MM.1S (cell line): ENCODE measurements around the gene PNPLA7.

Experiments used
- DNase-seq: peaks from one replicate; pipeline ENCODE4 v3.0.0-alpha.2; 2015
- H2AFZ ChIP-seq: fragments of 300-600 bp; sonication (generic); 2 replicates; pipeline ENCODE4 v1.6.0; 2016; ENCODE audit warnings: antibody characterized with exemption, low read length
- H3F3A ChIP-seq: fragments of 300-600 bp; sonication (generic); 2 replicates; pipeline ENCODE4 v1.6.1; 2016; ENCODE audit warnings: mild to moderate bottlenecking, antibody characterized with exemption, low read length, moderate library complexity, mixed read lengths; ENCODE audit not compliant: insufficient read depth
- H3K27ac ChIP-seq: fragments of 300-600 bp; sonication (generic); 2 replicates; pipeline ENCODE4 v1.5.1; 2016; ENCODE audit warnings: mild to moderate bottlenecking, low read length
- H3K27me3 ChIP-seq: fragments of 300-600 bp; sonication (generic); replicated peaks from 2 replicates; pipeline ENCODE4 v1.6.0; 2016; ENCODE audit warnings: low read length; ENCODE audit not compliant: insufficient read depth
- H3K36me3 ChIP-seq: fragments of 300-600 bp; sonication (generic); replicated peaks from 2 replicates; pipeline ENCODE4 v1.6.1; 2016; ENCODE audit warnings: mild to moderate bottlenecking, low read length, mixed read lengths; ENCODE audit not compliant: insufficient read depth
- H3K4me1 ChIP-seq: fragments of 300-600 bp; sonication (generic); 2 replicates; pipeline ENCODE4 v1.6.1; 2016; ENCODE audit warnings: low read length, mixed read lengths
- H3K4me2 ChIP-seq: fragments of 300-600 bp; sonication (generic); 2 replicates; pipeline ENCODE4 v1.6.0; 2016; ENCODE audit warnings: low read depth, low read length
- H3K4me3 ChIP-seq: fragments of 300-600 bp; sonication (generic); 2 replicates; pipeline ENCODE4 v1.5.1; 2016; ENCODE audit warnings: low read length, mixed read lengths
- H3K79me2 ChIP-seq: fragments of 300-600 bp; sonication (generic); 2 replicates; pipeline ENCODE4 v1.6.1; 2016; ENCODE audit warnings: mixed run types, low read length, mixed read lengths
- H3K9ac ChIP-seq: fragments of 300-600 bp; sonication (generic); 2 replicates; pipeline ENCODE4 v1.6.1; 2016; ENCODE audit warnings: low read length, mixed read lengths
- H3K9me2 ChIP-seq: fragments of 300-600 bp; sonication (generic); replicated peaks from 2 replicates; pipeline ENCODE4 v1.6.1; 2016; ENCODE audit warnings: mild to moderate bottlenecking, low read length, mixed read lengths; ENCODE audit not compliant: insufficient read depth
- H3K9me3 ChIP-seq: fragments of 300-600 bp; sonication (generic); replicated peaks from 2 replicates; pipeline ENCODE4 v1.6.1; 2016; ENCODE audit warnings: mild to moderate bottlenecking, low read length, mixed read lengths; ENCODE audit not compliant: insufficient read depth
- H4K20me1 ChIP-seq: fragments of 300-600 bp; sonication (generic); 2 replicates; pipeline ENCODE4 v1.6.1; 2016; ENCODE audit warnings: mild to moderate bottlenecking, low read length, moderate library complexity, mixed read lengths; ENCODE audit not compliant: insufficient read depth
- CTCF ChIP-seq: fragments of 300-600 bp; sonication (generic); IDR thresholded peaks from 2 replicates; pipeline ENCODE4 v1.5.1; 2016; ENCODE audit warnings: antibody characterized with exemption, low read length, mixed read lengths
- EZH2 ChIP-seq: fragments of 300-600 bp; sonication (generic); optimal IDR thresholded peaks from 2 replicates; pipeline ENCODE3; 2017; ENCODE audit warnings: low read depth, mild to moderate bottlenecking, antibody characterized with exemption, low read length, mixed read lengths
- EZH2phosphoT487 ChIP-seq: fragments of 300-600 bp; sonication (generic); IDR thresholded peaks from 2 replicates; pipeline ENCODE4 v1.6.1; 2018; ENCODE audit warnings: antibody characterized with exemption, low read length

PNPLA7 gene

DNA sequence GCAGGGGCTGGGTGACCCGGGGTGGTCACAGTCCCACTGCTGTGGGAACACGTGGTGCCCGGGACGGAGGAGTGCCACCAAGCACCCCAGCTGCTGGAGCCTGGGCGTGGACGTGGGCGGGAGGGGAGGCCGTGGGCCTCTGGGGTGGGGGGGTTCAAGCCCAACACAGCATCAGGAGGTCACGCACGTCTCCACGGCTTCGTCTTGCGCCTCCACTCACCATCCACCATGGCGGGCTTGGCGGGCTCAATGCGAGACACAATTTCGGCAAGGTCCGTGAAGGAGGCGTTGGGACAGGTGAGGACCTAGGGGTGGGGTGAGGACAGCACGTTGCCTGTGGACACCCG is 88.9 kb downstream of the PNPLA7 start:
- Histone ChIP-seq H4K20me1 (no peaks in the 10 kb centered on the region), H3K9me3 (no peaks in the 10 kb centered on the region), H3K4me1 (0 out of 2 replicates have a peak, but pooled peaks cover 4% of the 10 kb centered on the region), H3K4me2 (no peak overlapping the region), H3K9ac (no peak overlapping the region), H3K9me2 (no peaks in the 10 kb centered on the region), H3K79me2 (peaks cover 5% of the 10 kb centered on the region; the same call in 1 of the 2 replicates), H3K27ac (no peak overlapping the region), H2AFZ (no peak overlapping the region), H3F3A (no peaks in the 10 kb centered on the region), H3K4me3 (no peak overlapping the region), H3K27me3 (peaks cover 17% of the 10 kb centered on the region; the same call in 1 of the 2 replicates), H3K36me3 (no peaks in the 10 kb centered on the region; the same call in 1 of the 2 replicates)
- TF ChIP-seq EZH2phosphoT487 (no peak), CTCF (no peak), EZH2 (no peak)
- no peak for DNase-seq

- TF ChIP-seq EZH2 (no peak), EZH2phosphoT487 (no peak), CTCF (no peak)
- no peak overlapping the region for H3K9ac ChIP-seq
- H3K27ac ChIP-seq, result no peak overlapping the region
- no peak overlapping the region for H3K4me3 ChIP-seq
- no peak overlapping the region for H3K4me2 ChIP-seq
- H3K9me3 ChIP-seq, result no peaks in the 10 kb centered on the region
- peaks cover 5% of the 10 kb centered on the region; the same call in 1 of the 2 replicates for H3K79me2 ChIP-seq
- no peaks in the 10 kb centered on the region; the same call in 1 of the 2 replicates for H3K36me3 ChIP-seq
- H4K20me1 ChIP-seq, result no peaks in the 10 kb centered on the region
- H3K9me2 ChIP-seq, result no peaks in the 10 kb centered on the region
- H3K27me3 ChIP-seq, result peaks cover 14% of the 10 kb centered on the region; the same call in 1 of the 2 replicates
- H3F3A ChIP-seq, result no peaks in the 10 kb centered on the region
- DNase-seq, result no peak
- H3K4me1 ChIP-seq, result 0 out of 2 replicates have a peak, but pooled peaks cover 4% of the 10 kb centered on the region
- no peak overlapping the region for H2AFZ ChIP-seq
Observed at GRCh38 chr9:137460363-137461315, 89.6 kb downstream of the PNPLA7 start.

GRCh38 chr9:137459601-137460362 is 90.4 kb downstream of the PNPLA7 start:
- DNase-seq, result no peak
- no peaks in the 10 kb centered on the region for H3K9me2 ChIP-seq
- TF ChIP-seq CTCF, result no peak
- no peak for TF ChIP-seq EZH2
- TF ChIP-seq EZH2phosphoT487, result no peak
- 0 out of 2 replicates have a peak, but pooled peaks cover 6% of the 10 kb centered on the region for H3K4me1 ChIP-seq
- H3K36me3 ChIP-seq, result no peaks in the 10 kb centered on the region; the same call in 1 of the 2 replicates
- no peaks in the 10 kb centered on the region for H3K9me3 ChIP-seq
- H2AFZ ChIP-seq, result peak overlapping the region; percentile 83
- peaks cover 5% of the 10 kb centered on the region; the same call in 1 of the 2 replicates for H3K79me2 ChIP-seq
- peak overlapping the region; percentile 68 for H3K9ac ChIP-seq
- no peaks in the 10 kb centered on the region for H4K20me1 ChIP-seq
- no peaks in the 10 kb centered on the region for H3F3A ChIP-seq
- H3K4me2 ChIP-seq, result peak overlapping the region; percentile 87
- peaks cover 6% of the 10 kb centered on the region; the same call in 1 of the 2 replicates for H3K27me3 ChIP-seq
- H3K4me3 ChIP-seq, result peak overlapping the region; percentile 57
- no peak overlapping the region for H3K27ac ChIP-seq
